ENCODE results near the gene GPC6. TPM values are rescaled to one million over a fixed set of nuclear protein-coding genes. Genes with fewer than 3 reads are reported as not detected.
"Not testable (repeated sequence)": the region's sequence is repeated elsewhere in the genome, so short reads cannot be mapped to it uniquely, and the experiment has no call there.

GPC6 gene
- total and polyA plus RNA-seq, 2 experiments from 2014 or later = 14.4 to 43.3 TPM

GRCh38 chr13:93193682-93194081 lies 32.9 kb upstream of the GPC6 start:
- H3K27ac ChIP-seq = no peak overlapping the region
- no peak for TF ChIP-seq CTCF (IDR thresholded peaks at IDR 0.05; ENCODE audit: low read depth, low read length)

GRCh38 chr13:93199856-93200255 lies 26.8 kb upstream of the GPC6 start:
- no peaks in the 10 kb centered on the region for H3K9me3 ChIP-seq (ENCODE audit: low read depth)
- TF ChIP-seq CTCF (IDR thresholded peaks at IDR 0.05; ENCODE audit: low read depth, low read length) = no peak
- no peak overlapping the region for H3K27ac ChIP-seq
- no peak overlapping the region for H3K4me3 ChIP-seq
- H3K4me1 ChIP-seq (ENCODE audit: low read depth) = no peaks in the 10 kb centered on the region
- H3K27me3 ChIP-seq = no peaks in the 10 kb centered on the region
- no peaks in the 10 kb centered on the region for H3K36me3 ChIP-seq
- no peak for DNase-seq (ENCODE audit: low read depth in 1 of 2, low spot score in 1 of 2)

More at GRCh38 chr13:93193682-93194081, 32.9 kb upstream of the GPC6 start:
- Histone ChIP-seq H3K9me3 (ENCODE audit: low read depth) (no peaks in the 10 kb centered on the region), H3K4me3 (no peak overlapping the region), H3K4me1 (ENCODE audit: low read depth) (no peaks in the 10 kb centered on the region), H3K27me3 (no peaks in the 10 kb centered on the region), H3K36me3 (no peaks in the 10 kb centered on the region)
- DNase-seq (ENCODE audit: low read depth in 1 of 2, low spot score in 1 of 2) = no peak

GRCh38 chr13:93200626-93201025 lies 26.0 kb upstream of the GPC6 start:
- no peaks in the 10 kb centered on the region for H3K9me3 ChIP-seq (ENCODE audit: low read depth)
- no peaks in the 10 kb centered on the region for H3K36me3 ChIP-seq
- no peak overlapping the region for H3K27ac ChIP-seq
- H3K4me1 ChIP-seq (ENCODE audit: low read depth) = no peaks in the 10 kb centered on the region
- no peaks in the 10 kb centered on the region for H3K27me3 ChIP-seq
- TF ChIP-seq CTCF (IDR thresholded peaks at IDR 0.05; ENCODE audit: low read depth, low read length) = no peak
- no peak for DNase-seq (ENCODE audit: low read depth in 1 of 2, low spot score in 1 of 2)
- no peak overlapping the region for H3K4me3 ChIP-seq

- TF ChIP-seq CTCF (IDR thresholded peaks at IDR 0.05; ENCODE audit: low read depth, low read length) = no peak
- no peak overlapping the region for H3K27ac ChIP-seq
- DNase-seq (ENCODE audit: low read depth in 1 of 2, low spot score in 1 of 2) = no peak
Observed at GRCh38 chr13:93201992-93202558, 24.5 kb upstream of the GPC6 start.

DNA sequence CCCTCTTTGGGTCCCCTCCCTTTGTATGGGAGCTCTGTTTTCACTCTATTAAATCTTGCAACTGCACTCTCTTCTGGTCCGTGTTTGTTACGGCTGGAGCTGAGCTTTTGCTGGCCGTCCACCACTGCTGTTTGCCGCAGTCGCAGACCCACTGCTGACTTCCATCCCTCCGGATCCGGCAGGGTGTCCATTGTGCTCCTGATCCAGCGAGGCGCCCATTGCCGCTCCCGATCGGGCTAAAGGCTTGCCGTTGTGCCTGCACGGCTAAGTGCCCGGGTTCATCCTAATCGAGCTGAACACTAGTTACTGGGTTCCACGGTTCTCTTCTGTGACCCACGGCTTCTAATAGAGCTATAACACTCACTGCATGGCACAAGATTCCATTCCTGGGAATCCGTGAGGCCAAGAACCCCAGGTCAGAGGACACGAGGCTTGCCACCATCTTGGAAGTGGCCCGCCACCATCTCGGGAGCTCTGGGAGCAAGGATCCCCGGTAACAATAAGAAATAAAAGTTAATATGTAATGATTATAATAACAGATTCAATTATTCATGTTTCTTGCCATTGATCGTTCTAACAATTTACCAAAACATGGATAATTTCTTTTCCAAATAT lies 19.7 kb upstream of the GPC6 start:
- not testable (repeated sequence) for H3K27ac ChIP-seq; DNase-seq (ENCODE audit: low read depth in 1 of 2, low spot score in 1 of 2); H3K9me3 ChIP-seq (ENCODE audit: low read depth); H3K4me1 ChIP-seq (ENCODE audit: low read depth); H3K36me3 ChIP-seq; H3K27me3 ChIP-seq; H3K4me3 ChIP-seq

More at GRCh38 chr13:93201992-93202558, 24.5 kb upstream of the GPC6 start:
- H3K4me3 ChIP-seq = no peak overlapping the region
- H3K4me1 ChIP-seq (ENCODE audit: low read depth) = no peaks in the 10 kb centered on the region
- no peaks in the 10 kb centered on the region for H3K9me3 ChIP-seq (ENCODE audit: low read depth)
- H3K36me3 ChIP-seq = no peaks in the 10 kb centered on the region
- no peaks in the 10 kb centered on the region for H3K27me3 ChIP-seq

DNA sequence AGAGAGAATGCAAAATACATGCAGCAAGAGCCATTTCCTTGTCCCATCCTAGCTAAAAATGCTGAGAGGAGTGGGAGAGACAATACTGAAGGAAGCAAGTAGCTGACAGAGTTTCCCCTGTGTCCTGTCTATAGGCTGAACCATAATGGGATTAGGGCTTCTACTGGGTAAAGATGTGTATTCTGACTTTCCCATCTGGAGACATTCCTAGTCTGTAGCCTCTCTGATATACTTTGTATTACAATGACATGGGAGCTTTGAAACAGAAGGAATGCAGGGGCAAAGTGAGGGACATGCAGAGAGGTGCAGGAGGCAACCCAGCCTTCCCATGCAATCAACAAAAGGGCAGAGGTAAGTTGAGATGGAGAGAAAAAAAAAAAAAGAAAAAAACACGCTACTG lies 10.5 kb upstream of the GPC6 start:
- no peaks in the 10 kb centered on the region for H3K9me3 ChIP-seq (ENCODE audit: low read depth)
- H3K27me3 ChIP-seq = no peaks in the 10 kb centered on the region
- no peak overlapping the region for H3K27ac ChIP-seq
- no peaks in the 10 kb centered on the region for H3K4me1 ChIP-seq (ENCODE audit: low read depth)
- no peak for TF ChIP-seq CTCF (IDR thresholded peaks at IDR 0.05; ENCODE audit: low read depth, low read length)
- no peaks in the 10 kb centered on the region for H3K36me3 ChIP-seq
- DNase-seq (ENCODE audit: low read depth in 1 of 2, low spot score in 1 of 2) = no peak
- no peak overlapping the region for H3K4me3 ChIP-seq
